Mucosa of descending colon (tissue), 3 donors: Measurements from ENCODE around the gene PDE6C. TPM values are rescaled to one million over a fixed set of nuclear protein-coding genes. Genes with fewer than 3 reads are reported as not detected.
A peak's percentile ranks its signal among the peaks of the same experiment; 100 is the strongest.

Experiments used
- ATAC-seq: fragments of 200-7000 bp; cut with Tn5 transposase; one replicate; pipeline ENCODE4 v1.9.1; 2020; ENCODE audit warnings: mild to moderate bottlenecking, moderate library complexity
- DNase-seq, 3 donors: peaks; one replicate each; pipeline ENCODE4 v3.0.0-alpha.2; 2020
- H3K36me3 ChIP-seq: fragments of 200-600 bp; one replicate; pipeline ENCODE4 v1.8.0; 2021; ENCODE audit warnings: low read depth, mild to moderate bottlenecking
- H3K4me1 ChIP-seq: fragments of 200-600 bp; one replicate; pipeline ENCODE4 v1.8.0; 2021; ENCODE audit warnings: low read depth, mild to moderate bottlenecking
- H3K4me3 ChIP-seq: fragments of 200-600 bp; one replicate; pipeline ENCODE4 v1.8.0; 2021; ENCODE audit warnings: mild to moderate bottlenecking
- H3K9me3 ChIP-seq: fragments of 200-600 bp; one replicate; pipeline ENCODE4 v1.8.0; 2021; ENCODE audit warnings: mild to moderate bottlenecking
- CTCF ChIP-seq: fragments of 200-600 bp; IDR thresholded peaks from one replicate; pipeline ENCODE4 v1.8.0; 2022; ENCODE audit warnings: antibody characterized with exemption, mild to moderate bottlenecking
- intact Hi-C, 2 donors: fragments of 100-400 bp; cut with DNase I in 1 of 2; cut with micrococcal nuclease in 1 of 2; formaldehyde crosslinking; loops; one replicate each; pipeline versions ENCODE4 v1.11.0 to v1.11.1; 2022; cut with DNase I, micrococcal nuclease
- total RNA-seq, 3 donors: library from RNA; stranded (reverse); fragmentation: NEBNext Ultra II Directional in 2 of 3; extraction: Animal tissue kit (Norgen Biotek cat#: 25700) in 2 of 3; gene quantifications; one replicate each; pipeline versions ENCODE4 v1.2.1 to v1.2.4, GENCODE V29; 2021 to 2023
- donor health status: DM: no; HTN: no; CAD: no; lungs with moderate emphysema.
- donor health status: DM: no; HTN: no; CAD: no.
- donor health status: DM: no; HTN: yes; CAD: no.

PDE6C gene
- total RNA-seq, 3 donors from 2014 or later, result not detected

GRCh38 chr10:93577565-93577964, 34.8 kb upstream of the PDE6C start:
- intact Hi-C loops, result no loop called here
- H3K36me3 ChIP-seq, result no peaks in the 10 kb centered on the region
- no peak for TF ChIP-seq CTCF
- no peak overlapping the region for H3K4me3 ChIP-seq
- DNase-seq (no peak), ATAC-seq (no peak)
- no peaks in the 10 kb centered on the region for H3K9me3 ChIP-seq
- H3K4me1 ChIP-seq, result peaks cover 18% of the 10 kb centered on the region

DNA sequence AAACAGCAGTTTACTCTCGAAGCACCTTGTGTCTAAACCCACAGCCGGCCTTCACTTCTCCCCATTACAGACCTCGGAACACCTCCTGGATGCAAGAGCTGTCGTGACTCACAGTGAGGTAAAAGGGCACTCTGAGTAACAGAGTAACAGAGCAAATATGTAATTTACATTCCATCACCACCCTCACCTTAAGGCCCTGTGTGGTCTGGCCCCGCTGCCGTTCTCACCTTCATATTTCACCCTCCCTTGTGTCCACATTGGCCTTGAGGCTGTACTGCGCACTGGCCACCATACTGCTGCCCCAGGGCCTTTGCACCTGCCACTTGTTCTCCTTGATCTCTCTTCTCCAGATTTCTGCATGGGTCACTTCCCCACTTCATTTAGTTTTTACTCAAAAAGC, 33.2 kb upstream of the PDE6C start:
- TF ChIP-seq CTCF, result no peak
- H3K9me3 ChIP-seq, result no peaks in the 10 kb centered on the region
- H3K4me1 ChIP-seq, result peaks cover 14% of the 10 kb centered on the region
- ATAC-seq (peak; percentile 79), DNase-seq (no peak)
- no peak overlapping the region for H3K4me3 ChIP-seq
- intact Hi-C loops, result no loop called here
- no peaks in the 10 kb centered on the region for H3K36me3 ChIP-seq

DNA sequence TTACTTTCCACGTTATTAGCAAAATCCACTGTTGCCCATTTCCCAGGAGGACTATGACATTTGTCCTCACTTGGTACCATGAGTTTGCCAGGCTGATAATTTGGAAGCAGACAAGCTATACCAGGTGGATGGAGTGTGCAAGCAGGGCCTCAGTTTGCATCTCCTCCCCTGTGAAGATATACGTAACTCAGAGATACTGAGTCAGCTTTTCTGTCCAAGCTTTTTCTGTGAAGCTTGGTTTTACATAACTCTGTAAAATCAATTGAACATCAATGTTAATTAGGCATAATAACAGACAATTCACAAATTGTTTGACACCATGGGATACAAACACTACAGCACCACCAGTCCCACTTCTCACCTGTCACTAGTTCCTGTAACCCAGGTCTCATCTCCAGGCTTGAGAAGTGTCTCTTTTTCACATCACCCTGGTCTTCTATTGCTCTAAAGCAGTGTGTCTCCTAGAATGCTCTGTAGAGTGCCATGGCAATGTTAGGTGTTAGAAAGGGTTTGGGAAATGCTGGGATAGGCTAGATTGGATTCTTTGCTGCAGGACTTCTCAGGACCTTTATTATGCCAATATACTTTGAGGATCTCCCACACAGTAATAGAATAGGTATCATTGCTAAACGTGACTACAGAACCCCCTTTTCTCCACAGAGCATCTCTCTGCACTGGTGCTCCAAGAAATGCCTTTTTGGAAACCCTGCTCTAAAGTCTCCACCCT, 32.2 kb upstream of the PDE6C start:
- peaks cover 14% of the 10 kb centered on the region for H3K4me1 ChIP-seq
- intact Hi-C loops, result no loop called here
- no peaks in the 10 kb centered on the region for H3K36me3 ChIP-seq
- DNase-seq (no peak), ATAC-seq (no peak)
- no peak overlapping the region for H3K4me3 ChIP-seq
- no peak for TF ChIP-seq CTCF
- no peaks in the 10 kb centered on the region for H3K9me3 ChIP-seq

DNA sequence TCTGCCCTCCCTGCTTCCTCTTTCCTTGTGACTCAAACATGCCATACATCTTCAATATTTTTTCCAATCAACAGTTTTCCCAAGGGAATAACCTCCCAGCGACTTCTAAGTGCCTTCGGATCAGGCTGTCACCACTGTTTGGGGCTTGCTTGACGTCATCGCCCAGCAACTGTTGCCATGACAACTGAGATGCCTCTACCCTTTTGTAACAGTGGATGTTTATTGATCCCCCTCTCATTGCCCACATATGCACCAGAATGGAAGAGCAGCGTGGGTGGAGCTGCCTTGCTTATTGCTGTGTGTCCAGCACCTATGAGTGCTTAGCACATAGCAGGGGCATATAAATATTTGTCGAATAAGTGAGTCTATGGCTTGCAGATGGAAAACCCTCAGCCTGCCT, 31.5 kb upstream of the PDE6C start:
- no peak overlapping the region for H3K4me3 ChIP-seq
- intact Hi-C loops, result no loop called here
- peaks cover 14% of the 10 kb centered on the region for H3K4me1 ChIP-seq
- no peak for ATAC-seq
- DNase-seq, result no peak
- no peak for TF ChIP-seq CTCF
- H3K9me3 ChIP-seq, result no peaks in the 10 kb centered on the region
- no peaks in the 10 kb centered on the region for H3K36me3 ChIP-seq

DNA sequence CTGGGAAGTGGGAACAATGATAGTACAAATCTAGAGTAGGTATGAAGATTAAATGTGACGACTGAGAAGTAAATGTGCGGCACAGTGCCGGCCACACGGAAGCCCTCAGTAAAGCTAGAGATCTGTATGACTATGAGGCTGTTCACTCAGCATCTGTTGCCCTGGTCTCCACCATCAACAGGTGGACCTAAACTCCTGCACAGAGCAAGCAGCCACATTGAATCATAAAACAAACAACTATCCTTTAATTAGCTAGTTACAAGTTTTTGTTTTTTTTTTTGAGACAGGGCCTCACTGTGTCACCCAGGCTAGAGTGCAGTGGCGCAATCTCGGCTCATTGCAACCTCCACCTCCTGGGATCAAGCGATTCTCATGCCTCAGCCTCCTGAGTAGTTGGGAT, 27.9 kb upstream of the PDE6C start:
- Histone ChIP-seq H3K4me3 (no peak overlapping the region), H3K36me3 (no peaks in the 10 kb centered on the region), H3K9me3 (no peaks in the 10 kb centered on the region), H3K4me1 (no peaks in the 10 kb centered on the region)
- no peak for TF ChIP-seq CTCF
- peak; percentile 19 for ATAC-seq
- DNase-seq, result no peak
- intact Hi-C loops, result no loop called here
